UCSD-AML1 (cell line): ENCODE results near the gene RFXANK.
"Not testable (repeated sequence)": the region's sequence is repeated elsewhere in the genome, so short reads cannot be mapped to it uniquely, and the experiment has no call there.

Experiments
- DNase-seq: peaks from one replicate; lab custom pipeline; 2025; ENCODE audit not compliant: unreplicated experiment; lab: John Stamatoyannopoulos, UW

The RFXANK gene

GRCh38 chr19:19192078-19192882 lies at the start of gene RFXANK, which contains the start of gene BORCS8:
Gene RFXANK, plus strand, starts transcription at chr19:19192258. Its CDS starts 1,689 bp downstream, at chr19:19193947.
Gene BORCS8, minus strand, starts transcription at chr19:19192152. Its CDS starts 35 bp downstream, at chr19:19192117.
- DNase-seq = peak; percentile 99

- DNase-seq = no peak
Measured at GRCh38 chr19:19142347-19142746, 49.7 kb upstream of the RFXANK start.

GRCh38 chr19:19145281-19145680 lies 46.8 kb upstream of the RFXANK start:
- DNase-seq = no peak

- peak; percentile 77 for DNase-seq
Measured at GRCh38 chr19:19145684-19146608, 46.1 kb upstream of the RFXANK start.

GRCh38 chr19:19146865-19147264 lies 45.2 kb upstream of the RFXANK start:
- DNase-seq = no peak

GRCh38 chr19:19147344-19147743 lies 44.7 kb upstream of the RFXANK start:
- DNase-seq = no peak

- DNase-seq = not testable (repeated sequence)
Measured at GRCh38 chr19:19148504-19148903, 43.6 kb upstream of the RFXANK start.

GRCh38 chr19:19149435-19149834 lies 42.6 kb upstream of the RFXANK start:
- DNase-seq = no peak

- DNase-seq = no peak
Measured at GRCh38 chr19:19151418-19151817, 40.6 kb upstream of the RFXANK start.

- no peak for DNase-seq
Measured at GRCh38 chr19:19152668-19153384, 39.2 kb upstream of the RFXANK start.

- DNase-seq = no peak
Measured at GRCh38 chr19:19154768-19155494, 37.1 kb upstream of the RFXANK start.

GRCh38 chr19:19155495-19156219 lies 36.4 kb upstream of the RFXANK start:
- no peak for DNase-seq

GRCh38 chr19:19157808-19158207 lies 34.2 kb upstream of the RFXANK start:
- no peak for DNase-seq

GRCh38 chr19:19159534-19159933 lies 32.5 kb upstream of the RFXANK start:
- DNase-seq = no peak

GRCh38 chr19:19160461-19161035 lies 31.5 kb upstream of the RFXANK start:
- no peak for DNase-seq

GRCh38 chr19:19162495-19162894 lies 29.6 kb upstream of the RFXANK start:
- DNase-seq = no peak

- DNase-seq = no peak
Measured at GRCh38 chr19:19165396-19165795, 26.7 kb upstream of the RFXANK start.

GRCh38 chr19:19167612-19168011 lies 24.4 kb upstream of the RFXANK start:
- no peak for DNase-seq

- DNase-seq = no peak
Measured at GRCh38 chr19:19169236-19170052, 22.6 kb upstream of the RFXANK start.
